ENCODE measurements around the gene JPH2. TPM values are rescaled to one million over a fixed set of nuclear protein-coding genes. Genes with fewer than 3 reads are reported as not detected.

The JPH2 gene
- total RNA-seq, 1 donor from 2014 or later: 0.16 TPM

GRCh38 chr20:44075191-44075949 is 111.6 kb downstream of the JPH2 start:
- DNase-seq: no peak

- DNase-seq: no peak
These were observed 112.5 kb downstream of the JPH2 start for GRCh38 chr20:44074252-44075151.

- no peak for DNase-seq
These were observed 113.3 kb downstream of the JPH2 start for GRCh38 chr20:44073675-44074071.

- no peak for DNase-seq
These were observed 113.8 kb downstream of the JPH2 start for GRCh38 chr20:44073011-44073674.

GRCh38 chr20:44072384-44072783 is 114.6 kb downstream of the JPH2 start:
- no peak for DNase-seq

- no peak for DNase-seq
These were observed 115.4 kb downstream of the JPH2 start for GRCh38 chr20:44071526-44072111.

GRCh38 chr20:44071057-44071456 is 115.9 kb downstream of the JPH2 start:
- no peak for DNase-seq

GRCh38 chr20:44070139-44070900 is 116.7 kb downstream of the JPH2 start:
- DNase-seq: no peak

- no peak for DNase-seq
These were observed 117.6 kb downstream of the JPH2 start for GRCh38 chr20:44069203-44070011.

GRCh38 chr20:44068316-44069201 is 118.4 kb downstream of the JPH2 start:
- DNase-seq: no peak

GRCh38 chr20:44067650-44068081 is 119.3 kb downstream of the JPH2 start:
- no peak for DNase-seq

GRCh38 chr20:44066645-44067606 is 120.1 kb downstream of the JPH2 start:
- DNase-seq: no peak

- DNase-seq: no peak
These were observed 121.3 kb downstream of the JPH2 start for GRCh38 chr20:44065401-44066340.

GRCh38 chr20:44064501-44065400 is 122.2 kb downstream of the JPH2 start:
- no peak for DNase-seq

Measured in occipital lobe (tissue), 2 donors.